Tibial nerve (tissue), 4 donors: ENCODE measurements around the gene HIGD2B.

Experiments
- EP300 ChIP-seq, 2 donors: sonication (generic); formaldehyde crosslinking; IDR thresholded peaks; one replicate each; pipeline ENCODE4 v1.6.1; 2017; ENCODE audit warnings: antibody characterized with exemption in 2 of 2, mild to moderate bottlenecking in 1 of 2
- POLR2A ChIP-seq, 2 donors: fragments of 450-650 bp; IDR thresholded peaks; one replicate each; pipeline ENCODE4 v1.6.1; 2017; ENCODE audit warnings: antibody characterized with exemption in 2 of 2, mild to moderate bottlenecking in 2 of 2, moderate library complexity in 2 of 2
- TF ChIP-seq, protein P1 (sequence below), 5 experiments: fragments of 200-600 bp in 3 of 5; fragments of 450-650 bp in 2 of 5; sonication (generic) in 3 of 5; IDR thresholded peaks; one replicate each; pipeline ENCODE4 v1.5.1; 2016 to 2019; ENCODE audit warnings: antibody characterized with exemption in 5 of 5, mild to moderate bottlenecking in 3 of 5, moderate library complexity in 2 of 5

DNA sequence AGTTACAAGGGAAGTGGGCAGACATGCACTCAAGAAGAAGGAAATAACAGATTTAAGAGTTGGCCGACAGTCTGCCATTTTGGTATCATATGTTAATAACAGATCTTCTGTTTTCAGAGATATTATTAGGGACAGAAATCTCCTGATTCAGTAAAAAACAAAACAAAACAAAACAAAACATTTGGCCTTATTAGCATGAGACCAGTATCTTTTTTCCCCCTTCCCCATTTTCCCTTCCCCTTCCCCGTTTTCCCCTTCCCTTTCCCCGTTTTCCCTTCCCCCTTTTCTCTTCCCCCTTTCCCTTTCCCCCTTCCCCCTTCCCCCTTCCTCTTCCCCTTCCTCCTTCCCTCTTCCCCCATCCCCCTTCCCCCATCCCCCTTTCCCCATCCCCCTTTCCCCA, 39.5 kb upstream of the HIGD2B start:
- TF ChIP-seq POLR2A (IDR thresholded peaks at IDR 0.05) (no peak), EP300 (IDR thresholded peaks at IDR 0.05) (no peak)
- TF ChIP-seq, protein P1, sequence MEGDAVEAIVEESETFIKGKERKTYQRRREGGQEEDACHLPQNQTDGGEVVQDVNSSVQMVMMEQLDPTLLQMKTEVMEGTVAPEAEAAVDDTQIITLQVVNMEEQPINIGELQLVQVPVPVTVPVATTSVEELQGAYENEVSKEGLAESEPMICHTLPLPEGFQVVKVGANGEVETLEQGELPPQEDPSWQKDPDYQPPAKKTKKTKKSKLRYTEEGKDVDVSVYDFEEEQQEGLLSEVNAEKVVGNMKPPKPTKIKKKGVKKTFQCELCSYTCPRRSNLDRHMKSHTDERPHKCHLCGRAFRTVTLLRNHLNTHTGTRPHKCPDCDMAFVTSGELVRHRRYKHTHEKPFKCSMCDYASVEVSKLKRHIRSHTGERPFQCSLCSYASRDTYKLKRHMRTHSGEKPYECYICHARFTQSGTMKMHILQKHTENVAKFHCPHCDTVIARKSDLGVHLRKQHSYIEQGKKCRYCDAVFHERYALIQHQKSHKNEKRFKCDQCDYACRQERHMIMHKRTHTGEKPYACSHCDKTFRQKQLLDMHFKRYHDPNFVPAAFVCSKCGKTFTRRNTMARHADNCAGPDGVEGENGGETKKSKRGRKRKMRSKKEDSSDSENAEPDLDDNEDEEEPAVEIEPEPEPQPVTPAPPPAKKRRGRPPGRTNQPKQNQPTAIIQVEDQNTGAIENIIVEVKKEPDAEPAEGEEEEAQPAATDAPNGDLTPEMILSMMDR (IDR thresholded peaks at IDR 0.05), result no peak
